Skeletal muscle cell (primary cell): ENCODE results near the gene LGALS16.
"Not testable (repeated sequence)": the region's sequence is repeated elsewhere in the genome, so short reads cannot be mapped to it uniquely, and the experiment has no call there.

Experiments used
- DNase-seq: peaks from one replicate; pipeline ENCODE4 v3.0.0-alpha.2; 2010; ENCODE audit warnings: low read depth
- H3K4me3 ChIP-seq: 2 replicates; pipeline ENCODE4 v1.5.1; 2011; ENCODE audit warnings: low read depth, mild to moderate bottlenecking, control low read depth, low read length, moderate library complexity

LGALS16 gene

GRCh38 chr19:39655613-39656012 lies at the start of gene LGALS16:
TSS of gene LGALS16 (plus strand) at chr19:39655913. CDS start at chr19:39655962, 49 bp downstream.
- no peak within 1 kb of the TSS for H3K4me3 ChIP-seq
- no peak for DNase-seq

GRCh38 chr19:39607021-39607420 lies 48.7 kb upstream of the LGALS16 start:
- DNase-seq = no peak
- no peak overlapping the region for H3K4me3 ChIP-seq

- DNase-seq = no peak
- no peak overlapping the region for H3K4me3 ChIP-seq
Observed at GRCh38 chr19:39607561-39607960, 48.2 kb upstream of the LGALS16 start.

GRCh38 chr19:39613597-39613996 lies 42.1 kb upstream of the LGALS16 start:
- no peak for DNase-seq
- no peak overlapping the region for H3K4me3 ChIP-seq

GRCh38 chr19:39617745-39618144 lies 38.0 kb upstream of the LGALS16 start:
- no peak for DNase-seq

GRCh38 chr19:39623946-39624345 lies 31.8 kb upstream of the LGALS16 start:
- DNase-seq = no peak
- H3K4me3 ChIP-seq = no peak overlapping the region

More at GRCh38 chr19:39617745-39618144, 38.0 kb upstream of the LGALS16 start:
- H3K4me3 ChIP-seq = no peak overlapping the region

- not testable (repeated sequence) for DNase-seq, H3K4me3 ChIP-seq
Observed at GRCh38 chr19:39627631-39628030, 28.1 kb upstream of the LGALS16 start.

- H3K4me3 ChIP-seq = no peak overlapping the region
- no peak for DNase-seq
Observed at GRCh38 chr19:39631178-39631577, 24.5 kb upstream of the LGALS16 start.

GRCh38 chr19:39631626-39632025 lies 24.1 kb upstream of the LGALS16 start:
- no peak for DNase-seq
- no peak overlapping the region for H3K4me3 ChIP-seq

- DNase-seq = no peak
- H3K4me3 ChIP-seq = no peak overlapping the region
Observed at GRCh38 chr19:39637891-39638290, 17.8 kb upstream of the LGALS16 start.

GRCh38 chr19:39641773-39642172 lies 13.9 kb upstream of the LGALS16 start:
- no peak overlapping the region for H3K4me3 ChIP-seq
- no peak for DNase-seq

GRCh38 chr19:39643591-39643990 lies 12.1 kb upstream of the LGALS16 start:
- H3K4me3 ChIP-seq = no peak overlapping the region
- DNase-seq = no peak

- no peak for DNase-seq
- H3K4me3 ChIP-seq = no peak overlapping the region
Observed at GRCh38 chr19:39645800-39646411, 9.8 kb upstream of the LGALS16 start.

- no peak overlapping the region for H3K4me3 ChIP-seq
- DNase-seq = no peak
Observed at GRCh38 chr19:39647918-39648317, 7.8 kb upstream of the LGALS16 start.

GRCh38 chr19:39659791-39660190 lies 4.1 kb downstream of the LGALS16 start:
- no peak for DNase-seq
- no peak overlapping the region for H3K4me3 ChIP-seq

GRCh38 chr19:39660661-39661060 lies 4.9 kb downstream of the LGALS16 start:
- no peak for DNase-seq
- no peak overlapping the region for H3K4me3 ChIP-seq

- no peak overlapping the region for H3K4me3 ChIP-seq
- no peak for DNase-seq
Observed at GRCh38 chr19:39661565-39661964, 5.9 kb downstream of the LGALS16 start.

- H3K4me3 ChIP-seq, DNase-seq: not testable (repeated sequence)
Observed at GRCh38 chr19:39669860-39670259, 14.1 kb downstream of the LGALS16 start.

- no peak overlapping the region for H3K4me3 ChIP-seq
- DNase-seq = no peak
Observed at GRCh38 chr19:39670998-39671397, 15.3 kb downstream of the LGALS16 start.

GRCh38 chr19:39671739-39672363 lies 16.1 kb downstream of the LGALS16 start:
- no peak for DNase-seq
- H3K4me3 ChIP-seq = no peak overlapping the region

- no peak for DNase-seq
- no peak overlapping the region for H3K4me3 ChIP-seq
Observed at GRCh38 chr19:39672473-39672872, 16.8 kb downstream of the LGALS16 start.
